ENCODE data around the gene EVPL. TPM values are rescaled to one million over a fixed set of nuclear protein-coding genes. Genes with fewer than 3 reads are reported as not detected.

The EVPL gene
- total and polyA plus RNA-seq, 12 donors: 0.04 to 0.31 (median 0.05) TPM; not detected in 6

DNA sequence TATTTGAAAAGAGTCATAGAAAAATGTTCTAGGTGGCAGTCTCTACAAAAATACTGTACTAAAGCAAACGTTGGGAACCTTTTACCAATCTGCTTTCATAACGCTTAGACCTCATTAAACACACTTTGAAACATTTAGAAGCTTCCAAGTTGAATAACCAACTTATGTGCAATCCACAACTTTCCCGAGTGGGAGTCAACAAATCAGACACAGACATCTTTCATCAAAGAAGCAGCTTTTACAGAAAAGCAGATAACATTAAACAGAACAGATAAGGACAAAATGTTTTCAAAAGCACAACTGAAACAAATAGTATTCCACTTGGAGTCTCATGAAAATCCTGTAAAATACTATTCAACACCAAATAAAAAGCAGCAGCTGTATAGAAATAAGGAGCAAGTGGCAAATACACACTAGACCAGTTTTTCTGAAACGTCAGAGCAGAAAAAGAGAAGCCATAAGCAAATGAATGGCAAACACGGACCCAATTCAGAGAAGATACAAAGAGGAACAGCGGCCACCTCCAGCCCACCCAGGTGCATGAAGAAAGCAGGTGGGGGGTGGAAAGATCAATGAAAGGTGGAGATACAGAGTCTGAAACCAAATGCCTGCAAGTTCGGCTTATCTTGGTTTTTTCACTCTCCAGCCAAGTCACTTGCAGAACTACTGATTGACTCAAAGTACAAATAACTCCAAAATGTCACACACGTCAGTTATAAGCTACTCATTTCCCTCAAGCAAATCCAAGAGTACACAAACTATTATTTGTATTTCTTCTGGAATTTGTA lies 67.9 kb downstream of the EVPL start:
- peaks cover 0 to 29% (median 22%) of the 10 kb centered on the region in 9 donors for H3K4me1 ChIP-seq
- no peaks in the 10 kb centered on the region for H3K9me3 ChIP-seq
- WGBS, 2 donors: 51 to 62% methylated on average over 8 of the region's 8 CpGs
- TF ChIP-seq, protein P1, sequence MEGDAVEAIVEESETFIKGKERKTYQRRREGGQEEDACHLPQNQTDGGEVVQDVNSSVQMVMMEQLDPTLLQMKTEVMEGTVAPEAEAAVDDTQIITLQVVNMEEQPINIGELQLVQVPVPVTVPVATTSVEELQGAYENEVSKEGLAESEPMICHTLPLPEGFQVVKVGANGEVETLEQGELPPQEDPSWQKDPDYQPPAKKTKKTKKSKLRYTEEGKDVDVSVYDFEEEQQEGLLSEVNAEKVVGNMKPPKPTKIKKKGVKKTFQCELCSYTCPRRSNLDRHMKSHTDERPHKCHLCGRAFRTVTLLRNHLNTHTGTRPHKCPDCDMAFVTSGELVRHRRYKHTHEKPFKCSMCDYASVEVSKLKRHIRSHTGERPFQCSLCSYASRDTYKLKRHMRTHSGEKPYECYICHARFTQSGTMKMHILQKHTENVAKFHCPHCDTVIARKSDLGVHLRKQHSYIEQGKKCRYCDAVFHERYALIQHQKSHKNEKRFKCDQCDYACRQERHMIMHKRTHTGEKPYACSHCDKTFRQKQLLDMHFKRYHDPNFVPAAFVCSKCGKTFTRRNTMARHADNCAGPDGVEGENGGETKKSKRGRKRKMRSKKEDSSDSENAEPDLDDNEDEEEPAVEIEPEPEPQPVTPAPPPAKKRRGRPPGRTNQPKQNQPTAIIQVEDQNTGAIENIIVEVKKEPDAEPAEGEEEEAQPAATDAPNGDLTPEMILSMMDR (IDR thresholded peaks at IDR 0.05): no peak
- intact Hi-C loops (cut with DNase I): no loop called here
- H3K27me3 ChIP-seq: no peaks in the 10 kb centered on the region
- DNase-seq (no peak), ATAC-seq (peak in 2 of 8 donors; percentile 47 to 53)
- no peak overlapping the region for H3K4me3 ChIP-seq
- H3K27ac ChIP-seq: peak overlapping the region in 1 of 10 donors; percentile 9
- H3K36me3 ChIP-seq: peaks cover 0 to 67% (median 24%) of the 10 kb centered on the region in 9 donors

Other genes starting within 250 kb of the EVPL start
- 10 to 100 TPM; 11.6 to 19.1 (median 14.7) TPM for gene UNK, start 242.5 kb downstream of the EVPL start, total RNA-seq
- gene UNK, start 242.5 kb downstream of the EVPL start, polyA plus RNA-seq: 10 to 100 TPM; 12.9 to 21.3 TPM
- gene UNC13D, start 182.9 kb downstream of the EVPL start, total RNA-seq: 10 to 100 TPM in 3 of 10 donors, 1 to 10 TPM in 7; 5.5 to 20.7 (median 8.5) TPM
- 10 to 100 TPM in 1 of 2 donors, 1 to 10 TPM in 1; 3.0 to 12.6 TPM for gene UNC13D, start 182.9 kb downstream of the EVPL start, polyA plus RNA-seq
- gene WBP2, start 172.0 kb downstream of the EVPL start, total RNA-seq: 100 to 1,000 TPM; 130 to 210 (median 173) TPM
- 100 to 1,000 TPM; 155 to 205 TPM for gene WBP2, start 172.0 kb downstream of the EVPL start, polyA plus RNA-seq
- gene TRIM47, start 148.7 kb downstream of the EVPL start, total RNA-seq: 10 to 100 TPM in 9 of 10 donors, 1 to 10 TPM in 1; 9.3 to 53.1 (median 21.5) TPM
- gene TRIM47, start 148.7 kb downstream of the EVPL start, polyA plus RNA-seq: 10 to 100 TPM; 22.4 to 48.7 TPM
- 10 to 100 TPM in 1 of 10 donors, 1 to 10 TPM in 9; 5.1 to 12.7 (median 8.9) TPM for gene TRIM65, start 130.4 kb downstream of the EVPL start, total RNA-seq
- 10 to 100 TPM in 1 of 2 donors, 1 to 10 TPM in 1; 5.6 to 16.7 TPM for gene TRIM65, start 130.4 kb downstream of the EVPL start, polyA plus RNA-seq
- 100 to 1,000 TPM in 4 of 10 donors, 10 to 100 TPM in 6; 89.6 to 144 (median 96.5) TPM for gene MRPL38, start 122.4 kb downstream of the EVPL start, total RNA-seq
- 100 to 1,000 TPM in 1 of 2 donors, 10 to 100 TPM in 1; 86.0 to 160 TPM for gene MRPL38, start 122.4 kb downstream of the EVPL start, polyA plus RNA-seq
- gene FBF1, start 86.3 kb downstream of the EVPL start, total RNA-seq: 1 to 10 TPM; 2.1 to 6.3 (median 2.8) TPM
- gene FBF1, start 86.3 kb downstream of the EVPL start, polyA plus RNA-seq: 1 to 10 TPM; 1.6 to 8.3 TPM
- gene ACOX1, start 48.1 kb downstream of the EVPL start, total RNA-seq: 100 to 1,000 TPM in 1 of 10 donors, 10 to 100 TPM in 9; 76.0 to 105 (median 94.0) TPM
- 10 to 100 TPM; 11.1 to 45.8 TPM for gene ACOX1, start 48.1 kb downstream of the EVPL start, polyA plus RNA-seq
- gene TEN1, start 48.1 kb downstream of the EVPL start, total RNA-seq: 10 to 100 TPM in 3 of 10 donors, 1 to 10 TPM in 7; 4.4 to 13.3 (median 9.0) TPM
- 10 to 100 TPM; 19.5 to 20.1 TPM for gene TEN1, start 48.1 kb downstream of the EVPL start, polyA plus RNA-seq
- 1 to 10 TPM in 7 of 10 donors, under 1 TPM in 3; 0.52 to 2.2 (median 1.3) TPM for gene CDK3, start 26.5 kb downstream of the EVPL start, total RNA-seq
- gene CDK3, start 26.5 kb downstream of the EVPL start, polyA plus RNA-seq: 10 to 100 TPM in 1 of 2 donors, 1 to 10 TPM in 1; 2.4 to 11.3 TPM
- gene SRP68, start 45.2 kb upstream of the EVPL start, total RNA-seq: 10 to 100 TPM; 53.6 to 69.7 (median 63.1) TPM
- gene SRP68, start 45.2 kb upstream of the EVPL start, polyA plus RNA-seq: 10 to 100 TPM; 26.2 to 62.1 TPM
- gene GALR2, start 47.5 kb upstream of the EVPL start, total RNA-seq: not detected
- under 1 TPM in 1 of 2 donors, not detected in 1; 0.10 TPM for gene GALR2, start 47.5 kb upstream of the EVPL start, polyA plus RNA-seq
- not detected for gene ZACN, start 51.9 kb upstream of the EVPL start, total RNA-seq
- 1 to 10 TPM; 1.1 to 1.6 TPM for gene ZACN, start 51.9 kb upstream of the EVPL start, polyA plus RNA-seq
- 10 to 100 TPM; 66.4 to 97.5 (median 87.9) TPM for gene EXOC7, start 76.5 kb upstream of the EVPL start, total RNA-seq
- gene EXOC7, start 76.5 kb upstream of the EVPL start, polyA plus RNA-seq: 10 to 100 TPM; 37.9 to 55.6 TPM
- gene FOXJ1, start 113.9 kb upstream of the EVPL start, total RNA-seq: not detected
- gene FOXJ1, start 113.9 kb upstream of the EVPL start, polyA plus RNA-seq: under 1 TPM in 1 of 2 donors, not detected in 1; 0.03 TPM
- 10 to 100 TPM in 2 of 10 donors, 1 to 10 TPM in 8; 1.3 to 18.8 (median 3.4) TPM for gene RNF157, start 213.2 kb upstream of the EVPL start, total RNA-seq
- gene RNF157, start 213.2 kb upstream of the EVPL start, polyA plus RNA-seq: 1 to 10 TPM; 2.2 to 6.9 TPM
- 10 to 100 TPM; 22.2 to 50.7 (median 27.6) TPM for gene UBALD2, start 238.0 kb upstream of the EVPL start, total RNA-seq
- 10 to 100 TPM; 13.3 to 20.6 TPM for gene UBALD2, start 238.0 kb upstream of the EVPL start, polyA plus RNA-seq

All from heart right ventricle (tissue), 16 donors.